Effector memory CD4-positive, alpha-beta T cell (primary cell): Measurements from ENCODE around the gene FAM3A.

ENCODE experiments used
- DNase-seq, 3 donors: peaks; one replicate each; pipeline ENCODE4 v3.0.0-alpha.2; 2020
- H3K27ac ChIP-seq: 2 replicates; pipeline ENCODE4 v1.7.0; 2013; ENCODE audit warnings: mild to moderate bottlenecking, low read length, moderate library complexity; ENCODE audit not compliant: insufficient read depth, poor library complexity, severe bottlenecking
- H3K27me3 ChIP-seq: replicated peaks from 2 replicates; pipeline ENCODE4 v1.7.0; 2013; ENCODE audit warnings: mild to moderate bottlenecking, low read length; ENCODE audit not compliant: insufficient read depth, control insufficient read depth, poor library complexity, severe bottlenecking
- H3K36me3 ChIP-seq: 2 replicates; pipeline ENCODE4 v1.7.0; 2013; ENCODE audit warnings: mild to moderate bottlenecking, low read length, moderate library complexity; ENCODE audit not compliant: control insufficient read depth, insufficient read depth
- H3K4me1 ChIP-seq: 2 replicates; pipeline ENCODE4 v1.7.0; 2013; ENCODE audit warnings: low read length, mild to moderate bottlenecking; ENCODE audit not compliant: control insufficient read depth, insufficient read depth, poor library complexity, severe bottlenecking
- H3K4me3 ChIP-seq: 2 replicates; pipeline ENCODE4 v1.7.0; 2013; ENCODE audit warnings: low read length, low read depth, mild to moderate bottlenecking; ENCODE audit not compliant: insufficient read depth, poor library complexity, severe bottlenecking
- H3K9me3 ChIP-seq: 2 replicates; pipeline ENCODE4 v1.7.0; 2013; ENCODE audit warnings: mild to moderate bottlenecking, low read length, moderate library complexity; ENCODE audit not compliant: control insufficient read depth

The FAM3A gene

GRCh38 chrX:154481911-154482601, 34.0 kb downstream of the FAM3A start:
- Histone ChIP-seq H3K4me1 (peaks cover 16% of the 10 kb centered on the region), H3K4me3 (no peak overlapping the region), H3K9me3 (no peaks in the 10 kb centered on the region), H3K36me3 (no peaks in the 10 kb centered on the region), H3K27ac (no peak overlapping the region), H3K27me3 (no peaks in the 10 kb centered on the region)
- DNase-seq, result no peak

- H3K9me3 ChIP-seq, result no peaks in the 10 kb centered on the region
- DNase-seq, result no peak
- no peaks in the 10 kb centered on the region for H3K27me3 ChIP-seq
- peaks cover 16% of the 10 kb centered on the region for H3K4me1 ChIP-seq
- no peak overlapping the region for H3K27ac ChIP-seq
- H3K36me3 ChIP-seq, result no peaks in the 10 kb centered on the region
- H3K4me3 ChIP-seq, result no peak overlapping the region
These were observed 34.8 kb downstream of the FAM3A start for GRCh38 chrX:154481195-154481594.

GRCh38 chrX:154478728-154479622, 37.1 kb downstream of the FAM3A start, which contains the start of gene LAGE3:
Gene LAGE3 (minus strand): TSS chrX:154479281. CDS start chrX:154478915, 366 bp downstream.
- DNase-seq, result peak; percentile 85 to 91 (median 88)
- Histone ChIP-seq H3K4me3 (peak within 1 kb of the TSS; percentile 53), H3K36me3 (no peaks in the 10 kb centered on the region), H3K27me3 (no peaks in the 10 kb centered on the region), H3K27ac (peak within 1 kb of the TSS; percentile 77), H3K9me3 (no peaks in the 10 kb centered on the region), H3K4me1 (peaks cover 9% of the 10 kb centered on the region)

- Histone ChIP-seq H3K4me3 (peak overlapping the region; percentile 53), H3K36me3 (no peaks in the 10 kb centered on the region), H3K9me3 (no peaks in the 10 kb centered on the region), H3K4me1 (peaks cover 9% of the 10 kb centered on the region), H3K27me3 (no peaks in the 10 kb centered on the region), H3K27ac (peak overlapping the region; percentile 77)
- no peak for DNase-seq
These were observed 38.0 kb downstream of the FAM3A start for GRCh38 chrX:154477891-154478477.

- no peaks in the 10 kb centered on the region for H3K27me3 ChIP-seq
- peaks cover 9% of the 10 kb centered on the region for H3K4me1 ChIP-seq
- H3K4me3 ChIP-seq, result no peak overlapping the region
- H3K27ac ChIP-seq, result no peak overlapping the region
- DNase-seq, result no peak
- no peaks in the 10 kb centered on the region for H3K36me3 ChIP-seq
- no peaks in the 10 kb centered on the region for H3K9me3 ChIP-seq
These were observed 39.2 kb downstream of the FAM3A start for GRCh38 chrX:154476821-154477220.

GRCh38 chrX:154473683-154474082, 42.3 kb downstream of the FAM3A start:
- no peak overlapping the region for H3K27ac ChIP-seq
- DNase-seq, result no peak
- no peak overlapping the region for H3K4me3 ChIP-seq
- H3K36me3 ChIP-seq, result peaks cover 14% of the 10 kb centered on the region
- peaks cover 4% of the 10 kb centered on the region for H3K4me1 ChIP-seq
- H3K9me3 ChIP-seq, result no peaks in the 10 kb centered on the region
- no peaks in the 10 kb centered on the region for H3K27me3 ChIP-seq

- Histone ChIP-seq H3K27ac (no peak overlapping the region), H3K4me3 (no peak overlapping the region), H3K4me1 (peaks cover 4% of the 10 kb centered on the region), H3K9me3 (no peaks in the 10 kb centered on the region), H3K27me3 (no peaks in the 10 kb centered on the region), H3K36me3 (peaks cover 14% of the 10 kb centered on the region)
- DNase-seq, result no peak
These were observed 43.1 kb downstream of the FAM3A start for GRCh38 chrX:154472685-154473632.

- H3K27me3 ChIP-seq, result no peaks in the 10 kb centered on the region
- H3K9me3 ChIP-seq, result no peaks in the 10 kb centered on the region
- no peak for DNase-seq
- peaks cover 14% of the 10 kb centered on the region for H3K36me3 ChIP-seq
- H3K4me3 ChIP-seq, result no peak overlapping the region
- no peak overlapping the region for H3K27ac ChIP-seq
- H3K4me1 ChIP-seq, result no peaks in the 10 kb centered on the region
These were observed 44.0 kb downstream of the FAM3A start for GRCh38 chrX:154471839-154472684.
